ENCODE results near the gene GPER1. TPM values are rescaled to one million over a fixed set of nuclear protein-coding genes. Genes with fewer than 3 reads are reported as not detected.
"Not testable (repeated sequence)": the region's sequence is repeated elsewhere in the genome, so short reads cannot be mapped to it uniquely, and the experiment has no call there.

GPER1 gene
- total RNA-seq, 2 donors from 2014 or later: not detected

GRCh38 chr7:1130021-1130990 is 42.4 kb downstream of the GPER1 start:
- Mint-ChIP-seq H3K9me3 (no peaks in the 10 kb centered on the region), H3K36me3 (peaks cover 5 to 7% of the 10 kb centered on the region in 2 donors), H3K27ac (no peak overlapping the region)
- no peak for DNase-seq (ENCODE audit: low spot score in 2 of 2)
- no peak for ATAC-seq

GRCh38 chr7:1131471-1132265 is 43.8 kb downstream of the GPER1 start:
- no peak for DNase-seq (ENCODE audit: low spot score in 2 of 2)
- peaks cover 5 to 7% of the 10 kb centered on the region in 2 donors for H3K36me3 Mint-ChIP-seq
- H3K9me3 Mint-ChIP-seq: no peaks in the 10 kb centered on the region
- no peak for ATAC-seq
- no peak overlapping the region for H3K27ac Mint-ChIP-seq

- ATAC-seq: no peak
These were observed 47.0 kb downstream of the GPER1 start for GRCh38 chr7:1134951-1135350.

GRCh38 chr7:1136841-1137516 is 49.1 kb downstream of the GPER1 start:
- H3K36me3 Mint-ChIP-seq: peaks cover under 1 to 2% of the 10 kb centered on the region in 2 donors
- no peak for ATAC-seq
- no peaks in the 10 kb centered on the region for H3K9me3 Mint-ChIP-seq
- H3K27ac Mint-ChIP-seq: peak overlapping the region; percentile 92 to 96
- no peak for DNase-seq (ENCODE audit: low spot score in 2 of 2)

More at GRCh38 chr7:1134951-1135350, 47.0 kb downstream of the GPER1 start:
- peaks cover 5 to 7% of the 10 kb centered on the region in 2 donors for H3K36me3 Mint-ChIP-seq
- no peak for DNase-seq (ENCODE audit: low spot score in 2 of 2)
- no peak overlapping the region for H3K27ac Mint-ChIP-seq
- no peaks in the 10 kb centered on the region for H3K9me3 Mint-ChIP-seq

- H3K9me3 Mint-ChIP-seq: no peaks in the 10 kb centered on the region
- ATAC-seq (peak; percentile 77 to 81), DNase-seq (ENCODE audit: low spot score in 2 of 2) (no peak)
- no peaks in the 10 kb centered on the region for H3K36me3 Mint-ChIP-seq
- peak overlapping the region; percentile 92 to 96 for H3K27ac Mint-ChIP-seq
These were observed 49.7 kb downstream of the GPER1 start for GRCh38 chr7:1137517-1138167.

GRCh38 chr7:1140476-1141104 is 52.7 kb downstream of the GPER1 start:
- Mint-ChIP-seq H3K36me3 (no peaks in the 10 kb centered on the region), H3K9me3 (no peaks in the 10 kb centered on the region), H3K27ac (no peak overlapping the region)
- ATAC-seq: no peak
- DNase-seq (ENCODE audit: low spot score in 2 of 2): no peak

- Mint-ChIP-seq H3K9me3 (no peaks in the 10 kb centered on the region), H3K36me3 (no peaks in the 10 kb centered on the region), H3K27ac (no peak overlapping the region)
- DNase-seq (ENCODE audit: low spot score in 2 of 2) (no peak), ATAC-seq (no peak)
These were observed 53.7 kb downstream of the GPER1 start for GRCh38 chr7:1141651-1142050.

GRCh38 chr7:1142051-1142635 is 54.2 kb downstream of the GPER1 start:
- Mint-ChIP-seq H3K36me3 (no peaks in the 10 kb centered on the region), H3K9me3 (no peaks in the 10 kb centered on the region), H3K27ac (no peak overlapping the region)
- DNase-seq (ENCODE audit: low spot score in 2 of 2): no peak
- no peak for ATAC-seq

GRCh38 chr7:1143031-1143430 is 55.1 kb downstream of the GPER1 start:
- not testable (repeated sequence) for H3K9me3 Mint-ChIP-seq; ATAC-seq; DNase-seq (ENCODE audit: low spot score in 2 of 2); H3K36me3 Mint-ChIP-seq; H3K27ac Mint-ChIP-seq

Other genes with a start within 250 kb of the GPER1 start
- 10 to 100 TPM; 32.5 to 34.1 TPM for gene GET4, start 211.6 kb upstream of the GPER1 start, total RNA-seq
- gene ADAP1, start 133.4 kb upstream of the GPER1 start, total RNA-seq: 10 to 100 TPM in 1 of 2 donors, 1 to 10 TPM in 1; 9.2 to 19.9 TPM
- 10 to 100 TPM; 18.8 to 20.7 TPM for gene COX19, start 112.6 kb upstream of the GPER1 start, total RNA-seq
- gene CYP2W1, start 104.9 kb upstream of the GPER1 start, total RNA-seq: not detected
- 1 to 10 TPM; 1.6 to 9.3 TPM for gene GPR146, start 43.6 kb upstream of the GPER1 start, total RNA-seq
- 10 to 100 TPM; 27.6 to 29.8 TPM for gene ZFAND2A, start 72.1 kb downstream of the GPER1 start, total RNA-seq
- gene UNCX, start 144.8 kb downstream of the GPER1 start, total RNA-seq: not detected